HG03045 (cell line): ENCODE measurements around the gene GLYR1.

Experiments
- ATAC-seq: cut with Tn5 transposase; IDR thresholded peaks from one replicate; pipeline ENCODE4 v1.9.1; 2021; ENCODE audit warnings: mild to moderate bottlenecking, moderate library complexity; ENCODE audit not compliant: unreplicated experiment

The GLYR1 gene

DNA sequence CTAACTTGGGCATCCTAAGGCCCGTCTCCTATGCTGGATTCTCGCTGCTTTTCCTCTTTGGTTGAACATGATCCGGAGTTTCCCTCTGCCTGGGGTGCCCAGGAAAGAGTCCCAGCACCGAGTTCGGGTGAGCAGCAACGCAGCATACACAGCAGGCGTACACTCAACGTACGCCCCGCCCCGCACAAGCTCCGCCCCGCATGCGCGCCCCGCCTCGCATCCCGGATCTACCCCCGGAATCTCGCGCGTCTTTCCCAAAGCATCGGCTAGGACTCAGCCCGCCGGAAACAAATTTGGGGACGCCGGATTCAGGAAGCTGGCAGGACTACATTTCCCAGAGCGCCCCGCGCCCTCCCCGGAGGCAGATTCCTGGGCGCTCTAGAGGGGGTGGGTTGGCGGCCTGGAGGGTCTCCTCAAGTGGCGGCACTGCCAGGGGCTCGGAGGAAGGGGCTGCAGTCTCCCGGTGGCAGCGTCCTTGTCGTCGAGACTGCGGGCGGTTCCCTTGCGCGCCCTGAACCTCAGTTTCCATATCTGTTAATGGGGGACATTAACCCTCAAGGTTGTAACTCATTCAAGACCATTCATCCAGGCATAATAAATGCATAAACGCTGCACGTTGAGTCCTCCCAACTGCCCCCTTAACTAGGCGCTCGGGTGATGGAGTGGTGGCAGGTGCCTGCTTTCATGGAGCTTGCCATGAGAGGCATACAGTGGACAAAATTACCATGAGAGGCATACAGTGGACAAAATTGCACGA is 78.4 kb downstream of the GLYR1 start:
- peak; percentile 60 for ATAC-seq

DNA sequence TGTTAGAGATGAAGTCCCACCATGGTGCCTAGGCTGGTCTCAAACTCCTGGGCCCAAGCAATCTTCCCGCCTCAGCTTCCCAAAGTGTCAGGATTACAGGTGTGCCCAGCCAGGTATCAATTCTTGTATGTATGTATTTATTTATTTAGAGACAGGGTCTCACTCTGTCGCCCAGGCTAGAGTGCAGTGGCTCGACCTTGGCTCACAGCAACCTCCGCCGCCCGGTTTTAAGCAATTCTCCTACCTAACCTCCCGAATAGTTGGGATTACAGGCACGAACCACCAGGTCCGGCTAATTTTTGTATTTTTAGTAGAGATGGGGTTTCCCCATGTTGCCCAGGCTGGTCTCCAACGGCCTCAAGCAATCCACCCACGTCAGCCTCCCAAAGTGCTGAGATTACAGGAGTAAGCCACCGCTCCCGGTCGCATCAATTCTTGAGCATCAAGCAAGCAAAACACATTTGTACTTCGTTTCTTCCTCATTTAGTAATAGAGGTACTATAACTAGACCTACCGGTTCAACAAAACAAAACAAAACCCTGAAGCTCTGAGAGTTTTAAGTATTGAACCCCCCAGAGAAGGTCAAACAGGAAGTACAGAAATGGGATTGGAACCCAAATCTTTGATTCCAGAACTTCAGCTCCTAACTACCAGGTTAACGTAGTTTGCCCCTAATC is 79.1 kb downstream of the GLYR1 start:
- no peak for ATAC-seq

DNA sequence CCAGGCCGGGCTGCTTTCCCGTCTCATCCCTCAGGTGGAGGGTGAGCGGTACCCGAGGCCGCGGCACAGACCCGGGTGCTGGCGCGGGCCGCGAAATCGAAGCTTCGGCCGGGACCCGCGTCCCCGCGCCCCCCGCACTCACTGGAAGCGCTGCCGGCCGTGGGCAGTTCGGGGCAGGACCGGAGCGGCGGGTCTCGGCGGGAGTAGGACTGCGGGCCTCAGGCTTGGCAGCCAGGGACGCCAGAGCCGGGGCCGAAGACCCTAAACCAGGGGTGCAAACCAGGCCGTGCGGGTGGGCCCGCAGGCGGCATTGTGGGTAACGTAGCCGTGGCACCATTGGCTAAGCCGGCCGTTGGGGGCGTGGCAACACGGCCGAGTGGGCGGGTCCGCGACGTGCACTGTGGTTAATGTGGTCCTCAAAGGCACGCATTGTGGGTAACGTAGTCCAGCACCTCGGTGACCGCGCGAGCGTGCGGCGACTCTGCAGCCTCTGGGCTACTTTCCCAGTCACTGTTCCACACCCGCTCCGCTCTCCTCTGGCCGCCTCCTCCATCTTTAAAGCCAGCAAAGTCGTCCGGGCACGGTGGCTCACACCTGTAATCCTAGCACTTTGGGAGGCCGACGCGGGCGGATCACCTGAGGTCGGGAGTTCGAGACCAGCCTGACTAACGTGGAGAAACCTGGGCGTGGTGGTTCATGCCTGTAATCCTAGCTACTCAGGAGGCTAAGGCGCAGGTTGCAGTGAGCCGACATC is 80.0 kb downstream of the GLYR1 start, which contains the start of gene ZNF500:
Gene ZNF500 (minus strand): TSS at position 288 of the 754 bp plus-strand sequence. CDS start 1,184 bp downstream, outside the sequence.
- ATAC-seq, result peak; percentile 73

- no peak for ATAC-seq
Measured at GRCh38 chr16:4765511-4766474, 81.3 kb downstream of the GLYR1 start.

- no peak for ATAC-seq
Measured at GRCh38 chr16:4763791-4764190, 83.3 kb downstream of the GLYR1 start.

DNA sequence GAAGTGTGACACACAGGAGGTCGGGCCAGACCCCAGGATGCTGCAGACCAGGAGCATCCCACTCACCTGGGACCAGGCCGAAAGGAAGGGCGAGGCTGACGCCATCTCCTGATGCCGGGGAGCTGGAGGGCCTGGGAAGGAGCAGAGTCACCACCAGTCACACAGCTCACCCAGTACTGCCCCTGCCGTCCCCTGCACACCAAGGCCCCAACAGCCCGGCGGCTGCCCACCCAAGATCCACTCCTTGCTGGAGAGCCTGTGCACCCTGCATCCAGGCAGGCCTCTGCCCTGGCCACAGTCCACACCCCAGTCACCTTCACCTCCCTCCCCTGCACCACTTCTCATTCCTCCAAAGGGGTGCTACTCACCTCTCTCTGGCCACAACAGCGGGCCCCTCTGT is 84.9 kb downstream of the GLYR1 start:
- ATAC-seq, result no peak

DNA sequence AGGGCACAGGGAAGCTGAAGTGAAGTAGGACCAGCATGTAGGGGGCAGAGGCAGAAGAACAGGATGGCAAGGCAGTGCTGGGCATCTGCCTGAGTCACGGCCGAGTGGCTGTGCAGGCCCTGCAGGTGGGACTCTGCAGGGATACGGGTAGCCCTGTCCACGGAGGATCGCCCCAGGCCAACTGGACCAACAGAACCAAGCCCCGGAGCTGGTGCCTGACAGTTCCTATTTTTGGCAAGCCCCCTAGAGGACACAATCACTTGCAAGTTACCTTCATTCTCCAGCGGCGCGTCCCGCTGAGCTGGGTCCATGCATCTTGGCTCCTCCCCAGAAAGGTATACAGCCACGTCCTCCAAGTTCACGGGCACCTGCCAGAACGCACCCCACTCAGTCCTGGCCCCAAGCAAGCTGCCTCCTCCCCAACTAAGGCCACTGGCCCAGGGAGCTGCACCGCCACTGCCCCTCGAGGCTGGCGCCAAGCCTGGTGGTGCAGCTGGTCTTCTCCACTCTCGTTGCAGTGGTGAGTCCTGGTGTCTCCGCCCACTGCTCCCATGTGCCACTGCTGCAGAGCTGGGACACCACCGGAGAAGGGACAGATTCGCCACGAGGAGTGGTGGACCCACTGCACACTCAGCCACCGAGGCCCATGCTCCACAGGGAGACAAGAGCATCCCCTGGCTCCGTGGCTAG is 86.7 kb downstream of the GLYR1 start:
- ATAC-seq, result no peak

DNA sequence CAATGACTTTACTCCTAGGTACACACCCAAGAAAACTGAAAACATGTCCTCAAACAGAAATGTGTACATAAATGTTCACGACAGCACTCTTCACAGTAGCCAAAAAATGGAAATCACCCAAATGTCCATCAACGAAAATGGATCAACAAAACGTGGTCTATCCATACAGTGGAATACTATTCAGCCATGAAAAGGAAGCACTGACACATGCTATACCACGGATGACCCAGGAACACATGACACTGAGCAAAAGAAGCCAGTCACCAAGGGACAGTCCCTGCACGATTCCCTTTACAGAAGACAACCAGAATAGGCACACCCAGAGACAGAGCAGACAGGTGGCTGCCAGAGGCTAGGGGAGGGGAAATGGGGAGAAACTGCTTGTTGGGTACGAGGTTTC is 91.4 kb downstream of the GLYR1 start:
- no peak for ATAC-seq

DNA sequence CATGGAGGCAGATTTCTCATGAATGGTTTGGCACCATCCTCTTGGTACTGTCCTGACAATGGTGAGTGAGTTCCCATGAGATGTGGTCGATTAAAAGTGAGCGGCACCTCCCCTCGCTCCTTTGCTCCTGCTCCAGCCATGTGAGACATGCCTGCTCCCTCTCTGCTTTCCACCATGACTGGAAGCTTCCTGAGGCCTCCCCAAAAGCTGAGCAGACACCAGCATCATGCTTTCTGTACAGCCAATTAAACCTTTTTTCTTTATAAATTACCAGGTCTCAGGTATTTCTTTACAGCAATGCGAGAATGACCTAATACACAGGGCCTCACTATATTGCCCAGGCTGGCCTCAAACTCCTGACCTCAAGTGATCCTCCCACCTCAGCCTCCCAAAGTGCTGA is 92.2 kb downstream of the GLYR1 start:
- no peak for ATAC-seq

- ATAC-seq, result no peak
Measured at GRCh38 chr16:4753227-4753626, 93.9 kb downstream of the GLYR1 start.
